GM18508 (cell line): ENCODE measurements around the gene S100B.

Experiments used
- ATAC-seq: cut with Tn5 transposase; IDR thresholded peaks from one replicate; pipeline ENCODE4 v1.9.1; 2021; ENCODE audit warnings: moderate number of reproducible peaks; ENCODE audit not compliant: insufficient read depth, unreplicated experiment

S100B gene

GRCh38 chr21:46604975-46605766 lies at the start of gene S100B:
TSS of gene S100B (minus strand) at chr21:46605082. CDS start at chr21:46602415, 2,667 bp downstream.
- no peak for ATAC-seq

- ATAC-seq, result no peak
These were observed 46.2 kb upstream of the S100B start for GRCh38 chr21:46651121-46651520.

- no peak for ATAC-seq
These were observed 45.7 kb upstream of the S100B start for GRCh38 chr21:46650476-46651098.

- no peak for ATAC-seq
These were observed 44.5 kb upstream of the S100B start for GRCh38 chr21:46649356-46649755.

DNA sequence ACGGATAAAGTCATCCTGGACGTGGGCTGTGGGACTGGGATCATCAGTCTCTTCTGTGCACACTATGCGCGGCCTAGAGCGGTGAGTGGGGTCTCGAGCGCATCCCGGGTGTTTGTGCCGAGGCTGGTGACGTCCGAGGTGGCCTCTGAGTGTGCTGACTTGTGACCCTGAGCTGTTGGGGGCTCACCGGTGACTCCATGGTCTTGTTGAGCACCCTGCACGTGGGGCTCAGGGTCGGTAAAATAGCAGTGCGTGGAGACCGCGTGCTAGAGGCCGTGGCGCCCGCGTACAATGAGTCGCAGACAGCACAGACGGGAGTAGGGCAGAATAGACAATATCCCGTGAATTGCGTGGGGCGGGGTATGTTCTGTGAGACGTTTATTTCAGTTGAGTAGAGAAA lies 43.7 kb upstream of the S100B start:
- no peak for ATAC-seq

DNA sequence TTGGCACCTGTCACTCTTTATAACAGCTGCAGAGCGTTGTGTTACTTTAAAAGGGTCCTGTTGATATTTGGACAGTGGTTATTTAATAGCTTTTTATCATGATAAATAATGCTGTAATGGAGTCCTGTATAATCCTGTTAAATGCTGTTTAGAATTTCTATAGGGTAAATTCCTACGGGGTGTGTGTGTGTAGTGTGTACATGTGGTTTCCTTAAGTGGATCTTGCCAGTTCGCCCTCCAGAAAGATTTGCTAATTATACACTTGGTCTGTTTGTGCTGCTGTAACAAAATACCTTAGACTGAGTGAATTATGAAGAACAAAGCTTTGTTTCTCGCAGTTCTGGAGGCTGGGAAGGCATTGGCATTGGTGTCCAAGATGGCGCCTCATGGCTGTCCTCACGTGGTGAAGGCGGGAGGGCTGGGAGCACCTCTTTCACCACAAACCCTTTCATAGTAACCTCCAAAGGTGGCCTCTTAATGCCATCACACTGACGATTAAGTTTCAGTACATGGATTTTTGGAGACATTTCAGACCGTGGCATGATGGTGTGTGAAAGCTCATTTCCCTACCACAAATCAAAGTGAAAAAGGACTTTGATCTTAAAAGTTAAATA lies 41.8 kb upstream of the S100B start:
- ATAC-seq, result no peak

- ATAC-seq, result no peak
These were observed 41.0 kb upstream of the S100B start for GRCh38 chr21:46645840-46646239.

DNA sequence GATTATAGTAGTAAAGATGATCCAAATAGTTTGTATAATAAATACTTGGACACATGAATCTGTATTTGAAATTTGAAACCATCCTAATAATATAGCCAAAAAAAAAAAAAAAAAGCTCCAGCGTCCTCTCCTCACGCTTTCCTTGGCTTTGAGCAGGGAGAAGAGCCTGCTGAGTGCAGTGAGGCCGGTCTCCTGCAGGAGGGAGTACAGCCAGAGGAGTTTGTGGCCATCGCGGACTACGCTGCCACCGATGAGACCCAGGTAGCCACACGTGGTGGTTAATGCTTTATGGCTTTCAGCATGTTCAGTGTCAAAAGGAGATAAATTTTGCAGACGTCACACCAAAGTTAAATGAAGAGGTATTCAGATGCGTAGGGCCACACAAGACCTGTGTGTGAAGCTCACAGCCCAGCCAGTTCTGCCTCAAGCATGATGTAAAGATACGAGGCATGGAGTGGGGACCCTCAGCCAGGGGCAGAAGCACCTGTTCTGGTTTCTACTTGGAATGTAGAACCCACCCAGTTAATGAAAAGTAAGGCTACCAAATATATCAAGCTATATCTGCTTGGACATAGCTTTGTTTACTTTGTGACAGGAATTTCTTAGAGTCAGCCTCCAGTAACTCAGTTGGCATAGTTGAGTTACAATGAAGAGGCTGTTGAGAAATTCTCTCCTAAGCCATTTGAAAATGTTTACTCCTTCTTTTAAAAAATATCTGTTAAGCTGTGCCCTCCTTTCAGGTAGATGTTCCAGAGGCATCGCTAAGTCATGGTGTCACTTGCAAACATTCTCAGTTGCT lies 38.7 kb upstream of the S100B start:
- ATAC-seq, result no peak

GRCh38 chr21:46641656-46642055 lies 36.8 kb upstream of the S100B start:
- no peak for ATAC-seq

- ATAC-seq, result no peak
These were observed 34.9 kb upstream of the S100B start for GRCh38 chr21:46639489-46640386.

- ATAC-seq, result no peak
These were observed 33.3 kb upstream of the S100B start for GRCh38 chr21:46637952-46638746.

- no peak for ATAC-seq
These were observed 31.8 kb upstream of the S100B start for GRCh38 chr21:46636550-46637285.

DNA sequence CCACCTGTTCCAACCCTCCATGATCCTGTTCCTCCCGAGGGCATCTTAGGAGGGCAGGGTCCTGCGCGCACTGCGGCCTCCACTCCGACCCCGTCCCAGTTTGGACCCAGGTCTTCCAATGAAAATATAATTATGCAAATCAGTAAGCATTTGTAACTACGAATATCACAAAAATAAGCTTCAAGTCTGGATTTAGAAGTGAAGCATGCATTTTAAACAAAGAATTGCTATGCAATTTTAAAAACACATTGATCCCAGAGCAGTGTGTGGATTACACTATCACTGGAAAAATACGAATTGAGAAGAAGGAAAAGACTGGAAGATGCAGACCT lies 31.3 kb upstream of the S100B start:
- no peak for ATAC-seq

GRCh38 chr21:46635324-46636180 lies 30.7 kb upstream of the S100B start, which contains the start of gene PRMT2:
TSS of gene PRMT2 (plus strand) at chr21:46635674. CDS start at chr21:46636952, 1,278 bp downstream.
- peak; percentile 62 for ATAC-seq

DNA sequence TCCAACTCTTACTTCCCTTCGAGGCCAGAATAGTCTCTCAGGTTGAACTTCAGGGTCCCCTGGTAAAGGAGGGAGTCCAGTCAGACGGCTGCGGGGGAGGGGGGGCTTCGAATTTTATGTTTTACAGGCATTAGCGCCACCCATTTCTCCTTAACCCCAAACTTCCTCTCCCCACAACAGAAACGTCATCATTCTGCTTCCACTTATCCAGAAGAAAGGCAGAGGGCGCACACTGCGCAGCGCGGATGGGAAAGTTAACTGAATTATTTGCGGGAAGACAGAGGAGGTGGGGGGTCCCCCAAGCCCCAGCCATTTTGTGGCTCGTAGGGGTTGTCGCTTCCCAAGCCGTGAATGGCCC lies 30.1 kb upstream of the S100B start:
- ATAC-seq, result peak; percentile 3

GRCh38 chr21:46634427-46634826 lies 29.5 kb upstream of the S100B start:
- no peak for ATAC-seq

DNA sequence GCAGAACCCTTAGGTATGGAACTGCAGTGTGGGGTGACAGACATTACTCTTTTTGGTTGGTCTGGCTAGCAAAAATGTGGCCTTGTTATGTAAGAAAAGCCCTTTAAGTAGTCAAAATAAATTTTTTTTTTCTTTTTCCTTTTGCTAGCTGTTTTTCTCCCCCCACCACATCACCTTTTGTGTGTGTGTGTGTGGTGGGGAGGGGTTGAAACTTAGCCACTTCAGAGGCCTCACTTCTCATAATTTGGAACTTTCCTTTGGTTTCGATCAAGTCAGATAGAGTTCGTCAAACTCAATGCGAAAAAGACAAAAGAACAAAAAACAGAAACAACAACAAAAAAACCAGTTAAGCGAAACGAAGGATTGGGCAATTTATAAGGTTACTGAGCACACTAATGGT lies 28.7 kb upstream of the S100B start:
- ATAC-seq, result no peak
